HG03095 (cell line): ENCODE data around the gene MNDA.

ENCODE experiments used
- ATAC-seq: cut with Tn5 transposase; IDR thresholded peaks from one replicate; pipeline ENCODE4 v1.9.1; 2021; ENCODE audit warnings: moderate library complexity; ENCODE audit not compliant: unreplicated experiment

Gene MNDA

GRCh38 chr1:158830904-158831507, at the start of gene MNDA:
Gene MNDA, plus strand, starts transcription at chr1:158831351. Its CDS starts 10,803 bp downstream, at chr1:158842154.
- ATAC-seq, result peak; percentile 93

GRCh38 chr1:158793604-158794003, 37.5 kb upstream of the MNDA start:
- ATAC-seq, result no peak

GRCh38 chr1:158794247-158794646, 36.9 kb upstream of the MNDA start:
- no peak for ATAC-seq

GRCh38 chr1:158798531-158798930, 32.6 kb upstream of the MNDA start:
- ATAC-seq, result no peak

- no peak for ATAC-seq
Observed at GRCh38 chr1:158799689-158800088, 31.5 kb upstream of the MNDA start.

- no peak for ATAC-seq
Observed at GRCh38 chr1:158800526-158800925, 30.6 kb upstream of the MNDA start.

GRCh38 chr1:158801396-158801795, 29.8 kb upstream of the MNDA start:
- ATAC-seq, result no peak

- ATAC-seq, result no peak
Observed at GRCh38 chr1:158803678-158804077, 27.5 kb upstream of the MNDA start.

GRCh38 chr1:158806916-158807536, 24.1 kb upstream of the MNDA start:
- ATAC-seq, result no peak

- no peak for ATAC-seq
Observed at GRCh38 chr1:158809256-158809655, 21.9 kb upstream of the MNDA start.

- ATAC-seq, result no peak
Observed at GRCh38 chr1:158809862-158810261, 21.3 kb upstream of the MNDA start.

GRCh38 chr1:158810311-158810710, 20.8 kb upstream of the MNDA start:
- no peak for ATAC-seq

- ATAC-seq, result no peak
Observed at GRCh38 chr1:158812336-158812735, 18.8 kb upstream of the MNDA start.

GRCh38 chr1:158813164-158813563, 18.0 kb upstream of the MNDA start:
- no peak for ATAC-seq

GRCh38 chr1:158814970-158815369, 16.2 kb upstream of the MNDA start:
- no peak for ATAC-seq

GRCh38 chr1:158818560-158818959, 12.6 kb upstream of the MNDA start:
- ATAC-seq, result no peak

GRCh38 chr1:158818975-158819431, 12.1 kb upstream of the MNDA start:
- peak; percentile 27 for ATAC-seq

- ATAC-seq, result peak; percentile 98
Observed at GRCh38 chr1:158819461-158820443, 11.4 kb upstream of the MNDA start.

GRCh38 chr1:158821723-158822122, 9.4 kb upstream of the MNDA start:
- ATAC-seq, result no peak

- peak; percentile 42 for ATAC-seq
Observed at GRCh38 chr1:158830074-158830677, 975 bp upstream of the MNDA start.

GRCh38 chr1:158833264-158833663, 2.1 kb downstream of the MNDA start:
- no peak for ATAC-seq
